RKO (cell line): ENCODE results near the gene OLFML2A.

ENCODE experiments used
- DNase-seq: peaks from one replicate; pipeline ENCODE4 v3.0.0-alpha.2; 2016; ENCODE audit warnings: low spot score

Gene OLFML2A

GRCh38 chr9:124778575-124779367 is 1.8 kb downstream of the OLFML2A start:
- DNase-seq: no peak

- DNase-seq: no peak
Measured at GRCh38 chr9:124779368-124780059, 2.6 kb downstream of the OLFML2A start.

- no peak for DNase-seq
Measured at GRCh38 chr9:124780060-124780756, 3.3 kb downstream of the OLFML2A start.

- no peak for DNase-seq
Measured at GRCh38 chr9:124780757-124781151, 3.8 kb downstream of the OLFML2A start.

- DNase-seq: no peak
Measured at GRCh38 chr9:124781967-124782660, 5.2 kb downstream of the OLFML2A start.

GRCh38 chr9:124782661-124783574 is 6.0 kb downstream of the OLFML2A start:
- DNase-seq: no peak

- no peak for DNase-seq
Measured at GRCh38 chr9:124783830-124784229, 6.9 kb downstream of the OLFML2A start.

- DNase-seq: no peak
Measured at GRCh38 chr9:124784509-124784908, 7.6 kb downstream of the OLFML2A start.

- no peak for DNase-seq
Measured at GRCh38 chr9:124786881-124787573, 10.1 kb downstream of the OLFML2A start.

GRCh38 chr9:124788542-124789217 is 11.7 kb downstream of the OLFML2A start:
- no peak for DNase-seq

- no peak for DNase-seq
Measured at GRCh38 chr9:124789531-124789930, 12.6 kb downstream of the OLFML2A start.

- no peak for DNase-seq
Measured at GRCh38 chr9:124790301-124790700, 13.4 kb downstream of the OLFML2A start.

- DNase-seq: no peak
Measured at GRCh38 chr9:124790801-124791505, 14.0 kb downstream of the OLFML2A start.

GRCh38 chr9:124792257-124793014 is 15.5 kb downstream of the OLFML2A start:
- DNase-seq: no peak

- DNase-seq: no peak
Measured at GRCh38 chr9:124793015-124793541, 16.1 kb downstream of the OLFML2A start.

GRCh38 chr9:124794902-124795491 is 18.1 kb downstream of the OLFML2A start:
- no peak for DNase-seq

- DNase-seq: no peak
Measured at GRCh38 chr9:124795881-124796431, 19.0 kb downstream of the OLFML2A start.
